Activated B cell treated with CpG ODN at 0.5 μM for 24 hours (primary cell): ENCODE results near the gene NHSL1. TPM values are rescaled to one million over a fixed set of nuclear protein-coding genes. Genes with fewer than 3 reads are reported as not detected.

Source experiments
- ATAC-seq: fragments of 200-7000 bp; cut with Tn5 transposase; one replicate; pipeline ENCODE4 v1.10.0; 2021; ENCODE audit warnings: low read depth, mild to moderate bottlenecking, moderate library complexity
- CTCF ChIA-PET: fragments of 350-600 bp; sonication (Branson Sonifier 250); formaldehyde crosslinking; loops from one replicate; lab custom pipeline; 2021; ENCODE audit warnings: antibody characterized with exemption; lab: Charles Lee
- POLR2A ChIA-PET: fragments of 350-600 bp; sonication (Branson Sonifier 250); formaldehyde crosslinking; loops from one replicate; lab custom pipeline; 2021; ENCODE audit warnings: antibody characterized with exemption; lab: Charles Lee
- DNase-seq: peaks from one replicate; pipeline ENCODE4 v3.0.0; 2022
- H3K27ac Mint-ChIP-seq: one replicate; pipeline ENCODE4 v1.8.0; 2020; ENCODE audit warnings: mixed read lengths
- H3K27me3 Mint-ChIP-seq: one replicate; pipeline ENCODE4 v1.8.0; 2021; ENCODE audit warnings: mixed read lengths
- H3K36me3 Mint-ChIP-seq: one replicate; pipeline ENCODE4 v1.8.0; 2021; ENCODE audit warnings: low read depth, mixed read lengths
- H3K4me1 Mint-ChIP-seq: one replicate; pipeline ENCODE4 v1.8.0; 2021; ENCODE audit warnings: mixed read lengths
- H3K4me3 Mint-ChIP-seq: one replicate; pipeline ENCODE4 v1.8.0; 2020; ENCODE audit warnings: mild to moderate bottlenecking, mixed read lengths
- H3K9me3 Mint-ChIP-seq: one replicate; pipeline ENCODE4 v1.8.0; 2020; ENCODE audit warnings: mixed read lengths
- intact Hi-C: fragments of 100-400 bp; cut with micrococcal nuclease; formaldehyde crosslinking; loops from one replicate; pipeline ENCODE4 v1.15.1; 2024
- total RNA-seq: library from RNA; stranded (reverse); gene quantifications from 2 replicates; pipeline ENCODE4 v1.2.3, GENCODE V29; 2022
- TF ChIP-seq, protein P1 (sequence below): fragments of 200-600 bp; IDR thresholded peaks from one replicate; pipeline ENCODE4 v1.8.0; 2022; ENCODE audit warnings: antibody characterized with exemption, mild to moderate bottlenecking

Gene NHSL1
- total RNA-seq, 1 donor from 2014 or later, result 1.4 TPM

GRCh38 chr6:138512609-138513008, 13.3 kb upstream of the NHSL1 start:
- H3K36me3 Mint-ChIP-seq, result no peaks in the 10 kb centered on the region
- intact Hi-C loops, result no loop called here
- peaks cover under 1% of the 10 kb centered on the region for H3K9me3 Mint-ChIP-seq
- DNase-seq (no peak), ATAC-seq (no peak)
- peaks cover 17% of the 10 kb centered on the region for H3K27me3 Mint-ChIP-seq
- ChIA-PET CTCF (interaction anchor here (5.6 kb wide), 1 partner anchor 84 kb away, joined by 59 read pairs; no protein-coding TSS in a partner anchor), POLR2A (no interaction called here)
- no peak overlapping the region for H3K4me3 Mint-ChIP-seq
- H3K27ac Mint-ChIP-seq, result no peak overlapping the region
- TF ChIP-seq, protein P1, sequence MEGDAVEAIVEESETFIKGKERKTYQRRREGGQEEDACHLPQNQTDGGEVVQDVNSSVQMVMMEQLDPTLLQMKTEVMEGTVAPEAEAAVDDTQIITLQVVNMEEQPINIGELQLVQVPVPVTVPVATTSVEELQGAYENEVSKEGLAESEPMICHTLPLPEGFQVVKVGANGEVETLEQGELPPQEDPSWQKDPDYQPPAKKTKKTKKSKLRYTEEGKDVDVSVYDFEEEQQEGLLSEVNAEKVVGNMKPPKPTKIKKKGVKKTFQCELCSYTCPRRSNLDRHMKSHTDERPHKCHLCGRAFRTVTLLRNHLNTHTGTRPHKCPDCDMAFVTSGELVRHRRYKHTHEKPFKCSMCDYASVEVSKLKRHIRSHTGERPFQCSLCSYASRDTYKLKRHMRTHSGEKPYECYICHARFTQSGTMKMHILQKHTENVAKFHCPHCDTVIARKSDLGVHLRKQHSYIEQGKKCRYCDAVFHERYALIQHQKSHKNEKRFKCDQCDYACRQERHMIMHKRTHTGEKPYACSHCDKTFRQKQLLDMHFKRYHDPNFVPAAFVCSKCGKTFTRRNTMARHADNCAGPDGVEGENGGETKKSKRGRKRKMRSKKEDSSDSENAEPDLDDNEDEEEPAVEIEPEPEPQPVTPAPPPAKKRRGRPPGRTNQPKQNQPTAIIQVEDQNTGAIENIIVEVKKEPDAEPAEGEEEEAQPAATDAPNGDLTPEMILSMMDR, result no peak
- H3K4me1 Mint-ChIP-seq, result peaks cover 2% of the 10 kb centered on the region

DNA sequence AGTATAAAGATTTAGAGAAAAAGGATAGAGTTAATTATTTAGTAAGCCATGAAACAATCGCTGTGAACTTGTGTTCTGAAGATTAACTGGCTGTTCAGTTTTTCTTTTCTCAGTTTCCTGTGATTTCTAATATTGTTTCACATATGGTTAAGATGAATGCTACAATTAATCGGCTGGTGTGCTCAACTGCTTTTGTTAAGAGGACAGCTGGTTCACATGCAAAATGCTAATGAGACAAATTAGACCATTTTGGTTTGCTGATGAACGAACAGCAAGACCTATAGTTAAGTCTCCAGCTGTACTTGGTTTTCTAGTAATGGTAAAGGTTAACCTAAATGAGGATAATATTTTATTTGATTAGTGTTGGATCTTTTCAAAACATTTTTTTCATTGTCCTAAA, 10.8 kb upstream of the NHSL1 start:
- ATAC-seq (no peak), DNase-seq (no peak)
- H3K4me1 Mint-ChIP-seq, result peaks cover 2% of the 10 kb centered on the region
- H3K27ac Mint-ChIP-seq, result no peak overlapping the region
- no peaks in the 10 kb centered on the region for H3K9me3 Mint-ChIP-seq
- H3K27me3 Mint-ChIP-seq, result peaks cover 15% of the 10 kb centered on the region
- H3K36me3 Mint-ChIP-seq, result no peaks in the 10 kb centered on the region
- ChIA-PET POLR2A (no interaction called here), CTCF (interaction anchor here (0.7 to 5.6 kb wide), 8 partner anchors 8 to 394 kb away, joined by 3 to 59 read pairs (median 4); no protein-coding TSS in a partner anchor)
- TF ChIP-seq, protein P1, result no peak
- intact Hi-C loops, result no loop called here
- no peak overlapping the region for H3K4me3 Mint-ChIP-seq

DNA sequence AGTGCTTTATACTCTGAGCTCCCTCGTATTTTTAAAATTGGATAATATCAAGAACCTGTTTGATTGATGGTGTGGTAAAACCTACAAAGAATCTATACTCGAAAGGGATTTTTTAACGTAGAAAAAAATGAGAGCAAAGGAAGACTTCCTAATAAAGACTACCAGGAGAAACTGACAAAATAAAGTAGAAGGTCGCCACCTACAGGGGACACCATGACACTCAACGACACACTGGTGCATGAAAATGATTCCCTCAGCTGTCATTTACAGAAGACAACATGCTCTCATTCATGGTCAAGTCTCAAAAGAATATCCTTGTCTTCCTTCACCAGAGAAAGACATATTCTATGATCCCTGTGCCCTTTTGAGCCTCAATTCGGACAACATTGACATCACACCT, 10.1 kb upstream of the NHSL1 start:
- H3K27ac Mint-ChIP-seq, result no peak overlapping the region
- no peak for ATAC-seq
- ChIA-PET CTCF (interaction anchor here (0.7 to 5.6 kb wide), 9 partner anchors 8 to 393 kb away, joined by 3 to 59 read pairs (median 3); no protein-coding TSS in a partner anchor), POLR2A (no interaction called here)
- TF ChIP-seq, protein P1, result no peak
- DNase-seq, result no peak
- intact Hi-C loops, result loop anchor here (1.0 to 10.0 kb wide), 4 partner anchors 80 to 505 kb away; no protein-coding TSS in a partner anchor
- peaks cover 15% of the 10 kb centered on the region for H3K27me3 Mint-ChIP-seq
- no peak overlapping the region for H3K4me3 Mint-ChIP-seq
- no peaks in the 10 kb centered on the region for H3K36me3 Mint-ChIP-seq
- no peaks in the 10 kb centered on the region for H3K9me3 Mint-ChIP-seq
- H3K4me1 Mint-ChIP-seq, result peaks cover 2% of the 10 kb centered on the region

GRCh38 chr6:138508676-138508988, 9.3 kb upstream of the NHSL1 start:
- H3K4me3 Mint-ChIP-seq, result no peak overlapping the region
- peaks cover 14% of the 10 kb centered on the region for H3K27me3 Mint-ChIP-seq
- peaks cover 2% of the 10 kb centered on the region for H3K4me1 Mint-ChIP-seq
- H3K27ac Mint-ChIP-seq, result no peak overlapping the region
- CTCF ChIA-PET, result interaction anchor here (0.9 to 5.6 kb wide), 6 partner anchors 9 to 392 kb away, joined by 3 to 59 read pairs (median 9); no protein-coding TSS in a partner anchor
- POLR2A ChIA-PET, result no interaction called here
- H3K36me3 Mint-ChIP-seq, result no peaks in the 10 kb centered on the region
- intact Hi-C loops, result loop anchor here (2.0 to 10.0 kb wide), 3 partner anchors 221 to 504 kb away; no protein-coding TSS in a partner anchor
- ATAC-seq (no peak), DNase-seq (no peak)
- TF ChIP-seq, protein P1, result no peak
- no peaks in the 10 kb centered on the region for H3K9me3 Mint-ChIP-seq

DNA sequence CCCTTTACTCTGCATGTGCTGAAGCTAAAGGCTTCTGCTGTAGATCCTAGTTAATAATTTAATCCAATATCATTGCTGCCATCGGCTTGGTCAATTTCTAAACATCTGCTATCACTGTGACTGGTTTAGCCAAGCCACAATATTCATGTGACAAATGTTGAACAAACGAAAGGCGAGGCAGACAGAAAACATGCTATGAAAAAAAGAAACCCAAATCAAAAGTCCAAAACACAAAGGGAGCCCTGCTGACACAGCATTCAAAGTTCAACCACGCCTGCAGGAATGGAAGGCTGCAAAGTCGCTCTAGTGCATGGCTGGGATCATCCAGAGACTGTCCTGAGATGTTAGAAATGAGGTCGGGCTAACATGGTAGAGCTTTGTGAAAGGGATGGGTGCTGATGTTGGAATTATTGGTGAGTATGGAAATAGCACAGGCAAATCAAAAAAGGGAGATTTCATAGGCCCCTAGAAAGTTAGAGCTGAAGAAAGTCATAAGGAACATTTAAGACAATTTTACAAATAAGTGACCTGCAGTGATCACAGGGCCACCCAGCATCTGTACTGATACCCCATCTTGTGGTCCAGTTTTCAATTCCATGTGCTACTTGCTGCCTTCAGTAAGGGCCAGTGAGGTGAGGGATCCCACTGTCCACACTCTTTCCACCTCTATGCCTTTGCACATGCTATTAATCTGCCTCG, 8.8 kb upstream of the NHSL1 start:
- Mint-ChIP-seq H3K4me1 (peaks cover 2% of the 10 kb centered on the region), H3K36me3 (no peaks in the 10 kb centered on the region), H3K9me3 (no peaks in the 10 kb centered on the region), H3K4me3 (no peak overlapping the region), H3K27ac (no peak overlapping the region), H3K27me3 (peaks cover 11% of the 10 kb centered on the region)
- intact Hi-C loops, result loop anchor here (2.0 to 10.0 kb wide), 3 partner anchors 221 to 503 kb away; no protein-coding TSS in a partner anchor
- ChIA-PET CTCF (interaction anchor here (2.8 to 5.6 kb wide), 3 partner anchors 10 to 392 kb away, joined by 13 to 59 read pairs (median 23); no protein-coding TSS in a partner anchor), POLR2A (interaction anchor here (0.6 kb wide), 1 partner anchor 78 kb away, joined by 4 read pairs; no protein-coding TSS in a partner anchor)
- TF ChIP-seq, protein P1, result no peak
- no peak for ATAC-seq
- DNase-seq, result no peak
